GM12878 (cell line): ENCODE data around the gene KIF25. TPM values are rescaled to one million over a fixed set of nuclear protein-coding genes. Genes with fewer than 3 reads are reported as not detected.

ENCODE experiments used
- ATAC-seq: fragments of 200-7000 bp; cut with Tn5 transposase; 3 replicates; pipeline ENCODE4 v1.9.1; 2020; ENCODE audit warnings: mild to moderate bottlenecking, moderate library complexity
- BruUV-seq: library from RNA; stranded (reverse); fragments of 400-500 nt; replicated peaks from 2 replicates; lab custom pipeline; 2021; lab: Mats Ljungman, UMichigan
- CTCF ChIA-PET: fragments of 300-600 bp; sonication (Branson Sonifier 250); formaldehyde crosslinking; extraction: SDS; loops from one replicate; lab custom pipeline; 2021; ENCODE audit warnings: inconsistent platforms; lab: Yijun Ruan, JAX
- POLR2A ChIA-PET: fragments of 350-600 bp; formaldehyde crosslinking; extraction: SDS; loops from one replicate; lab custom pipeline; 2021; ENCODE audit warnings: inconsistent platforms; lab: Charles Lee
- RAD21 ChIA-PET: fragments of 300-600 bp; sonication (Branson Sonifier 250); formaldehyde crosslinking; loops from one replicate; lab custom pipeline; 2023; ENCODE audit warnings: antibody characterized with exemption; ENCODE audit not compliant: unreplicated experiment; lab: Charles Lee
- SMC1A ChIA-PET: fragments of 300-600 bp; sonication (Branson Sonifier 250); formaldehyde crosslinking; loops from one replicate; lab custom pipeline; 2023; ENCODE audit not compliant: unreplicated experiment, uncharacterized antibody; lab: Charles Lee
- DNase-seq: peaks from one replicate; pipeline ENCODE4 v3.0.0-alpha.2; 2011; ENCODE audit warnings: low read depth, low spot score
- FAIRE-seq: peaks from 3 replicates; lab custom pipeline; 2011; peaks lifted over from hg19 to GRCh38; lab: Jason Lieb, UNC
- H2AFZ ChIP-seq: 2 replicates; pipeline ENCODE4 v1.6.0; 2011; ENCODE audit warnings: low read depth, low read length, control low read depth; ENCODE audit not compliant: control insufficient read depth
- H3K27ac ChIP-seq: 2 replicates; pipeline ENCODE4 v1.5.1; 2011; ENCODE audit warnings: control low read depth; ENCODE audit not compliant: control insufficient read depth, insufficient read depth
- H3K27me3 ChIP-seq, 2 experiments: replicated peaks in 1 of 2; 2 replicates each; pipeline versions ENCODE4 v1.6.0 to v1.6.1; 2011; ENCODE audit warnings: low read length in 1 of 2; ENCODE audit not compliant: control insufficient read depth in 2 of 2, insufficient read depth in 2 of 2
- H3K36me3 ChIP-seq, 2 experiments: 2 replicates each; pipeline ENCODE4 v1.5.1; 2011; ENCODE audit warnings: low read length in 1 of 2; ENCODE audit not compliant: control insufficient read depth in 2 of 2, insufficient read depth in 2 of 2
- H3K4me1 ChIP-seq: 2 replicates; pipeline ENCODE4 v1.6.1; 2011; ENCODE audit warnings: mild to moderate bottlenecking, low read length, moderate library complexity, mixed read lengths; ENCODE audit not compliant: control insufficient read depth, insufficient read depth
- H3K4me2 ChIP-seq: 2 replicates; pipeline ENCODE4 v1.6.0; 2011; ENCODE audit warnings: control low read depth; ENCODE audit not compliant: control insufficient read depth, insufficient read depth
- H3K4me3 ChIP-seq: fragments of 200-600 bp; sonication (generic); 2 replicates; pipeline ENCODE4 v1.5.1; 2016
- H3K79me2 ChIP-seq: 2 replicates; pipeline ENCODE4 v1.6.0; 2011; ENCODE audit warnings: low read length; ENCODE audit not compliant: control insufficient read depth, insufficient read depth
- H3K9ac ChIP-seq: 2 replicates; pipeline ENCODE4 v1.8.0; 2011; ENCODE audit warnings: low read length, control low read depth, mixed read lengths; ENCODE audit not compliant: control insufficient read depth, insufficient read depth
- H3K9me3 ChIP-seq: replicated peaks from 3 replicates; pipeline ENCODE4 v1.5.1; 2011; ENCODE audit warnings: mild to moderate bottlenecking, low read length; ENCODE audit not compliant: control insufficient read depth, insufficient read depth
- H4K20me1 ChIP-seq: 2 replicates; pipeline ENCODE4 v1.6.0; 2011; ENCODE audit not compliant: control insufficient read depth, insufficient read depth
- EGR1 ChIP-seq, 2 experiments: IDR thresholded peaks; 1 replicate in 1 of 2; 2 replicates in 1 of 2; pipeline ENCODE4 v1.6.1; 2011 to 2012; ENCODE audit warnings: low read depth in 2 of 2, low read length in 2 of 2, borderline replicate concordance in 1 of 2, mild to moderate bottlenecking in 1 of 2, moderate library complexity in 1 of 2
- EP300 ChIP-seq, 2 experiments: fragments of 150-350 bp in 1 of 2; IDR thresholded peaks; 2 replicates each; pipeline ENCODE4 v1.6.1; 2011 to 2012; ENCODE audit warnings: low read depth in 2 of 2, low read length in 2 of 2, borderline replicate concordance in 1 of 2, improper control_type of control experiment in 1 of 2, inconsistent platforms in 1 of 2; ENCODE audit not compliant: control insufficient read depth in 1 of 2
- HCFC1 ChIP-seq: fragments of 150-350 bp; IDR thresholded peaks from 2 replicates; pipeline ENCODE4 v1.6.1; 2014; ENCODE audit warnings: low read length
- HDAC2 ChIP-seq: fragments of 200-600 bp; sonication (generic); IDR thresholded peaks from 2 replicates; pipeline ENCODE4 v1.6.1; 2017
- LARP7 ChIP-seq: fragments of 450-650 bp; IDR thresholded peaks from 2 replicates; pipeline ENCODE4 v1.6.1; 2017; ENCODE audit warnings: mild to moderate bottlenecking
- MTA2 ChIP-seq: fragments of 450-650 bp; IDR thresholded peaks from 2 replicates; pipeline ENCODE4 v1.6.1; 2016; ENCODE audit warnings: low read depth, mild to moderate bottlenecking, moderate library complexity
- POU2F2 ChIP-seq: IDR thresholded peaks from 3 replicates; pipeline ENCODE4 v1.6.1; 2011; ENCODE audit warnings: low read depth, mild to moderate bottlenecking, low read length, borderline replicate concordance
- RBBP5 ChIP-seq: fragments of 200-600 bp; sonication (generic); conservative IDR thresholded peaks from 2 replicates; pipeline ENCODE4 v1.6.1; 2016
- SRF ChIP-seq, 2 experiments: IDR thresholded peaks; 2 replicates each; pipeline ENCODE4 v1.6.1; 2011; ENCODE audit warnings: low read depth in 2 of 2, low read length in 2 of 2, mild to moderate bottlenecking in 1 of 2, moderate library complexity in 1 of 2
- WRNIP1 ChIP-seq: IDR thresholded peaks from 2 replicates; pipeline ENCODE4 v1.6.1; 2011; ENCODE audit warnings: low read depth, low read length, improper control_type of control experiment, borderline replicate concordance
- ZBED1 ChIP-seq: IDR thresholded peaks from 2 replicates; pipeline ENCODE4 v1.6.1; 2016; ENCODE audit warnings: borderline replicate concordance
- WGBS: methylation state at CpG from one replicate; pipeline ENCODE4 v1.1.6; 2016; ENCODE audit warnings: low lambda C conversion rate; ENCODE audit not compliant: insufficient replicate concordance, insufficient coverage; ENCODE audit errors: missing lambda C conversion rate; 5-methylcytosine and 5-hydroxymethylcytosine counted together
- in situ Hi-C: fragments of 300-500 bp; cut with MboI; formaldehyde crosslinking; loops from 9 replicates; pipeline ENCODE4 v1.14.3; 2018; ENCODE audit warnings: mixed read lengths
- intact Hi-C: fragments of 100-400 bp; cut with micrococcal nuclease; formaldehyde crosslinking; loops from one replicate; pipeline ENCODE4 v1.14.2; 2022; ENCODE audit not compliant: unreplicated experiment
- polyA plus RNA-seq, 11 experiments: library from polyadenylated mRNA; depleted of rRNA in 4 of 11; unstranded in 6 of 11; stranded (reverse) in 5 of 11; fragments of >200 nt; fragmentation: Nextera tagmentation in 4 of 11; fragmentation: Illumina TruSeq in 1 of 11; extraction: Ambion mirVana in 4 of 11; extraction: Trizol in 1 of 11; gene quantifications; 1 replicate in 1 of 11; 2 replicates in 10 of 11; pipeline versions ENCODE4 v1.2.1 to v1.2.3, GENCODE V29; 2011 to 2016; ENCODE audit warnings: inconsistent platforms in 2 of 11, missing spikeins in 2 of 11, low read depth in 1 of 11
- total RNA-seq, 4 experiments: library from RNA; depleted of rRNA in 3 of 4; stranded (reverse); fragments of >200 nt in 3 of 4; fragmentation: Illumina TruSeq in 1 of 4; extraction: Trizol in 1 of 4; gene quantifications; 2 replicates each; pipeline versions ENCODE4 v1.2.1 to v1.2.3, GENCODE V29; 2013 to 2021

KIF25 gene
- total and polyA plus RNA-seq, 10 of the 15 experiments (the other 5 are each of a cell fraction or from before 2014, with no cell fraction given) = not detected

DNA sequence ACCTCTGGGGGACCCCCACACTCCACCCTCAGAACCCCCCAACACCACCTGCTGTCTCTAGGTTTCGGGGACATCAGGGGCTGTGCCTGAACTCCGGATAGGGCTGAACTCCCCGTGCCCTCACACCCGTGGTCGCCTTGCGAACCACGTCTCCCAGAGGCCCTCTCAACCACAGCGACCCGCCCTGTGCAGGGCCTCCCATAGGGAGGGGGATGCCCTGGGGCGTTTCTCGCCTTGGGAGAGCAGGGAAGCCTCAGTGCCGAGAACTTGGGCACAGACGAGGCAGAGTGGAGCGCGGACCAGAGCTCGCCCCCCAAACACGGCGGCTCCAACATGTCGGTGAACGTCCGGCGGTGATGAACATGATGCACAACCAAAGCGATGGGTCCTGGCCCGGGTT is 74.8 kb downstream of the KIF25 start:
- in situ Hi-C loops (no loop called here), intact Hi-C loops (no loop called here)
- H3K4me1 ChIP-seq = no peaks in the 10 kb centered on the region
- TF ChIP-seq POU2F2 (no peak), HCFC1 (no peak), RBBP5 (no peak), LARP7 (no peak), EP300 (IDR thresholded peaks at IDR 0.05; ENCODE audit: borderline replicate concordance in 1 of 2, control insufficient read depth in 1 of 2, low read depth in 2 of 2, low read length in 2 of 2) (no peak), SRF (IDR thresholded peaks at IDR 0.05; ENCODE audit: low read depth in 2 of 2, low read length in 2 of 2) (no peak), EGR1 (IDR thresholded peaks at IDR 0.05; ENCODE audit: borderline replicate concordance in 1 of 2, low read depth in 2 of 2, low read length in 2 of 2) (no peak), HDAC2 (no peak), MTA2 (no peak), WRNIP1 (no peak), ZBED1 (no peak)
- FAIRE-seq (no peak), ATAC-seq (no peak), DNase-seq (no peak)
- RAD21 ChIA-PET = no interaction called here
- no peaks in the 10 kb centered on the region for H4K20me1 ChIP-seq
- BruUV-seq = no TSS peak
- SMC1A ChIA-PET = no interaction called here
- CTCF ChIA-PET = no interaction called here
- no peaks in the 10 kb centered on the region for H3K27me3 ChIP-seq
- no peak overlapping the region for H3K9ac ChIP-seq
- H3K4me2 ChIP-seq = no peak overlapping the region
- POLR2A ChIA-PET = no interaction called here
- H2AFZ ChIP-seq = no peak overlapping the region
- H3K79me2 ChIP-seq = no peaks in the 10 kb centered on the region
- no peak overlapping the region for H3K4me3 ChIP-seq
- H3K27ac ChIP-seq = no peak overlapping the region
- H3K9me3 ChIP-seq = no peaks in the 10 kb centered on the region
- no peaks in the 10 kb centered on the region for H3K36me3 ChIP-seq
- 61% methylated on average over 18 of the region's 24 CpGs for whole genome bisulfite sequencing
